HG02970 (cell line): ENCODE results near the gene SPX.

Experiments used
- ATAC-seq: cut with Tn5 transposase; IDR thresholded peaks from one replicate; pipeline ENCODE4 v1.9.1; 2021; ENCODE audit warnings: mild to moderate bottlenecking, moderate library complexity, moderate number of reproducible peaks; ENCODE audit not compliant: unreplicated experiment, low FRiP score

The SPX gene

GRCh38 chr12:21529456-21529855 lies 3.4 kb downstream of the SPX start:
- ATAC-seq = no peak

GRCh38 chr12:21538061-21538653 lies 12.1 kb downstream of the SPX start:
- ATAC-seq = no peak

GRCh38 chr12:21539797-21540196 lies 13.7 kb downstream of the SPX start:
- ATAC-seq = no peak

- ATAC-seq = no peak
Measured at GRCh38 chr12:21541773-21542172, 15.7 kb downstream of the SPX start.

- ATAC-seq = no peak
Measured at GRCh38 chr12:21542403-21542802, 16.3 kb downstream of the SPX start.

- ATAC-seq = no peak
Measured at GRCh38 chr12:21543151-21543550, 17.1 kb downstream of the SPX start.

GRCh38 chr12:21545557-21545956 lies 19.5 kb downstream of the SPX start:
- ATAC-seq = no peak

- ATAC-seq = no peak
Measured at GRCh38 chr12:21546716-21547115, 20.6 kb downstream of the SPX start.

GRCh38 chr12:21547437-21547836 lies 21.3 kb downstream of the SPX start:
- ATAC-seq = no peak

- ATAC-seq = no peak
Measured at GRCh38 chr12:21551841-21552465, 25.9 kb downstream of the SPX start.

GRCh38 chr12:21552635-21553328 lies 26.7 kb downstream of the SPX start:
- ATAC-seq = no peak

- ATAC-seq = no peak
Measured at GRCh38 chr12:21553329-21553675, 27.2 kb downstream of the SPX start.

GRCh38 chr12:21558100-21558679 lies 32.1 kb downstream of the SPX start:
- ATAC-seq = no peak

- no peak for ATAC-seq
Measured at GRCh38 chr12:21559855-21560569, 33.9 kb downstream of the SPX start.

- no peak for ATAC-seq
Measured at GRCh38 chr12:21561158-21561557, 35.1 kb downstream of the SPX start.

GRCh38 chr12:21562859-21563258 lies 36.8 kb downstream of the SPX start:
- no peak for ATAC-seq

GRCh38 chr12:21566223-21566906 lies 40.3 kb downstream of the SPX start:
- no peak for ATAC-seq

- ATAC-seq = no peak
Measured at GRCh38 chr12:21566907-21567394, 40.9 kb downstream of the SPX start.

GRCh38 chr12:21568115-21568514 lies 42.0 kb downstream of the SPX start:
- no peak for ATAC-seq

- ATAC-seq = no peak
Measured at GRCh38 chr12:21571046-21571445, 45.0 kb downstream of the SPX start.
